ENCODE data around the gene SKAP1.

The SKAP1 gene

DNA sequence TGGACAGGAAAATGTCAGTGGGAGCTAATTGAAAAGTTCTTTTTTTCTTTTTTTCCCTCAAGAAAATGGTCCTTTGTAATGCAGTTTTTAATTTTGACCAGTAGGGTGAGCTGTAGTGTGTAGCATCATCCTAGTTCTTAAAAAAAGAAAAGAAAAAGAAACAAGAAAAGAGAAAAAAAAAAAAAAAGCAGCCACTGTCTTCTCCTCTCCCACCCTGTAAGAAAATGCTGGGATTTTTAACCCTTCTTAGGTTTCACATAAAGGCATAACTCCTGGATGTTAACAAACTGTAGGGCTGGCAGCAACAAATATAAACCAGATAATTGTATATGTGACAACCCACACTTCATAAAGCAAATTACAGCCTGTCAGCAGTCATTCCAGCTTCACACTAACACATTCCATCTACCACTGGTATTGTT, 78.1 kb downstream of the SKAP1 start:
- H3K27me3 ChIP-seq (ENCODE audit: insufficient read depth, poor library complexity, severe bottlenecking) = peaks cover 34% of the 10 kb centered on the region
- DNase-seq (ENCODE audit: low read depth in 1 of 2, low spot score in 1 of 2) = no peak
- TF ChIP-seq, protein P1, sequence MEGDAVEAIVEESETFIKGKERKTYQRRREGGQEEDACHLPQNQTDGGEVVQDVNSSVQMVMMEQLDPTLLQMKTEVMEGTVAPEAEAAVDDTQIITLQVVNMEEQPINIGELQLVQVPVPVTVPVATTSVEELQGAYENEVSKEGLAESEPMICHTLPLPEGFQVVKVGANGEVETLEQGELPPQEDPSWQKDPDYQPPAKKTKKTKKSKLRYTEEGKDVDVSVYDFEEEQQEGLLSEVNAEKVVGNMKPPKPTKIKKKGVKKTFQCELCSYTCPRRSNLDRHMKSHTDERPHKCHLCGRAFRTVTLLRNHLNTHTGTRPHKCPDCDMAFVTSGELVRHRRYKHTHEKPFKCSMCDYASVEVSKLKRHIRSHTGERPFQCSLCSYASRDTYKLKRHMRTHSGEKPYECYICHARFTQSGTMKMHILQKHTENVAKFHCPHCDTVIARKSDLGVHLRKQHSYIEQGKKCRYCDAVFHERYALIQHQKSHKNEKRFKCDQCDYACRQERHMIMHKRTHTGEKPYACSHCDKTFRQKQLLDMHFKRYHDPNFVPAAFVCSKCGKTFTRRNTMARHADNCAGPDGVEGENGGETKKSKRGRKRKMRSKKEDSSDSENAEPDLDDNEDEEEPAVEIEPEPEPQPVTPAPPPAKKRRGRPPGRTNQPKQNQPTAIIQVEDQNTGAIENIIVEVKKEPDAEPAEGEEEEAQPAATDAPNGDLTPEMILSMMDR (IDR thresholded peaks at IDR 0.05; ENCODE audit: insufficient read depth, low read length) = peak; percentile 17
- TF ChIP-seq SPI1 (IDR thresholded peaks at IDR 0.05; ENCODE audit: borderline replicate concordance, low read depth) = no peak
- no peak overlapping the region for H3K4me3 ChIP-seq (replicated peaks; ENCODE audit: insufficient read depth, low read length)
- no peak overlapping the region for H3K27ac ChIP-seq (replicated peaks)

- Histone ChIP-seq H3K27me3 (ENCODE audit: insufficient read depth, poor library complexity, severe bottlenecking) (peaks cover 33% of the 10 kb centered on the region), H3K27ac (replicated peaks) (no peak overlapping the region), H3K4me3 (replicated peaks; ENCODE audit: insufficient read depth, low read length) (no peak overlapping the region)
- no peak for DNase-seq (ENCODE audit: low read depth in 1 of 2, low spot score in 1 of 2)
- TF ChIP-seq POLR2AphosphoS5 (IDR thresholded peaks at IDR 0.05; ENCODE audit: low read depth) = no peak
- TF ChIP-seq GABPA (IDR thresholded peaks at IDR 0.05; ENCODE audit: low read depth) = no peak
- TF ChIP-seq, protein P1 (IDR thresholded peaks at IDR 0.05; ENCODE audit: insufficient read depth, low read length) = no peak
- TF ChIP-seq SPI1 (IDR thresholded peaks at IDR 0.05; ENCODE audit: borderline replicate concordance, low read depth) = no peak
Observed at GRCh38 chr17:48348352-48348751, 81.7 kb downstream of the SKAP1 start.

- Histone ChIP-seq H3K27me3 (ENCODE audit: insufficient read depth, poor library complexity, severe bottlenecking) (peaks cover 32% of the 10 kb centered on the region), H3K27ac (replicated peaks) (no peak overlapping the region), H3K4me3 (replicated peaks; ENCODE audit: insufficient read depth, low read length) (no peak overlapping the region)
- DNase-seq (ENCODE audit: low read depth in 1 of 2, low spot score in 1 of 2) = no peak
- no peak for TF ChIP-seq POLR2AphosphoS5 (IDR thresholded peaks at IDR 0.05; ENCODE audit: low read depth)
- TF ChIP-seq, protein P1 (IDR thresholded peaks at IDR 0.05; ENCODE audit: insufficient read depth, low read length) = no peak
- no peak for TF ChIP-seq SPI1 (IDR thresholded peaks at IDR 0.05; ENCODE audit: borderline replicate concordance, low read depth)
- no peak for TF ChIP-seq REST (IDR thresholded peaks at IDR 0.05; ENCODE audit: insufficient replicate concordance, low read depth)
- no peak for TF ChIP-seq GABPA (IDR thresholded peaks at IDR 0.05; ENCODE audit: low read depth)
Observed at GRCh38 chr17:48347177-48347576, 82.8 kb downstream of the SKAP1 start.

DNA sequence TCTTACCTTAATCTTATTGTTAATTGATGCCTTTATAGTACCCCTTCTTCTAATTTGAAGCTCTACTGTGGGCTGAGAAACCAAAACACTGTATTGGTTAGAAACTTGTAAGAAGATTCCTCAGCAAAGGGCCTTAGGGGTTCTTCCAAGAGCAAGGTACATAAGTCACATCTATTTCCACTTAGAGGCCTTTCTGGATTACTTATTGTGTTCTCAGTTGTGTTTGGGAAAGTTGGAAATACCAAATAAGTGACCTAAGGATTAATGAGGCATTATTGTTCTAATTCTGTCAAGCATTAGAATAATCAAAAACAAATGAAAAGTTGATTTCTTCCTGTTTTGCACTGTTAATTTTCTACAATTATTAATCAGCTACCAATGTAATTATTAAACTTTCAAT, 85.8 kb downstream of the SKAP1 start:
- H3K4me3 ChIP-seq (replicated peaks; ENCODE audit: insufficient read depth, low read length) = no peak overlapping the region
- DNase-seq (ENCODE audit: low read depth in 1 of 2, low spot score in 1 of 2) = no peak
- TF ChIP-seq REST (IDR thresholded peaks at IDR 0.05; ENCODE audit: insufficient replicate concordance, low read depth) (no peak), SPI1 (IDR thresholded peaks at IDR 0.05; ENCODE audit: borderline replicate concordance, low read depth) (no peak), GABPA (IDR thresholded peaks at IDR 0.05; ENCODE audit: low read depth) (no peak), POLR2AphosphoS5 (IDR thresholded peaks at IDR 0.05; ENCODE audit: low read depth) (no peak)
- TF ChIP-seq, protein P1 (IDR thresholded peaks at IDR 0.05; ENCODE audit: insufficient read depth, low read length) = no peak
- H3K27me3 ChIP-seq (ENCODE audit: insufficient read depth, poor library complexity, severe bottlenecking) = peaks cover 20% of the 10 kb centered on the region
- H3K27ac ChIP-seq (replicated peaks) = no peak overlapping the region

All from HL-60 (cell line).